Kidney tubule cell (primary cell): ENCODE measurements around the gene HJURP.

Experiments used
- DNase-seq: peaks from one replicate; pipeline ENCODE4 v3.0.0-alpha.2; 2018; ENCODE audit warnings: low spot score

Gene HJURP

DNA sequence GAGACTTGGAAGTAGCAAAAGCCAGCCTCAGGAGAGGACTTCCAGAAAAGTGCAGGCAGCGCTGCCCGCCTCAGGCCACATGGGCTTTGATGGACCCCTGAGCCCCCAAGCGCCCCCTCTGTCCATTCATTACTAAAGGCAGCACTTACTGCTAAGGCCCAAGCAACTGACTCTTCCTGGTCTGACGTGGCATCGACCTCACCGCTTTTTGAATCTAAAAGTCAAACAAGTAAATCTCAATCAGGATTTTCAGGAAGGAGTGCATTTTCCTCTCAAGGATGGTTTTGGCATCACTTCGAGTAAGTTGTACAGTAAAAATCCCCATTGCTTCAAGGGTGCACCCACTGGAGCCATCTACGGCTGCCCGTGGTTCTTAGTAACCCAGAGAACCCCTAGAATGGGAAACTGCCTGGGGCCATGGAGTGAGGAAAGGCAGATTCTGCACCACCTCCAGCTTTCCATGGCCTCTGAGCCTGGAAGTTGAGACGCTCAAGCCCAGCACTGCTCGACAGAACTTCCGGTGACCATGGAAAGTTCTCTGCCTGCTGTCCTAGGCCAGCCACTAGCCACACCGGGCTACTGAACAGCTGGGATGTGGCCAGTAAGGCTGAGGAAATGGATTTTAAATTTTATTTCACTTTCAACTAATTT lies 7.0 kb downstream of the HJURP start:
- DNase-seq = no peak

DNA sequence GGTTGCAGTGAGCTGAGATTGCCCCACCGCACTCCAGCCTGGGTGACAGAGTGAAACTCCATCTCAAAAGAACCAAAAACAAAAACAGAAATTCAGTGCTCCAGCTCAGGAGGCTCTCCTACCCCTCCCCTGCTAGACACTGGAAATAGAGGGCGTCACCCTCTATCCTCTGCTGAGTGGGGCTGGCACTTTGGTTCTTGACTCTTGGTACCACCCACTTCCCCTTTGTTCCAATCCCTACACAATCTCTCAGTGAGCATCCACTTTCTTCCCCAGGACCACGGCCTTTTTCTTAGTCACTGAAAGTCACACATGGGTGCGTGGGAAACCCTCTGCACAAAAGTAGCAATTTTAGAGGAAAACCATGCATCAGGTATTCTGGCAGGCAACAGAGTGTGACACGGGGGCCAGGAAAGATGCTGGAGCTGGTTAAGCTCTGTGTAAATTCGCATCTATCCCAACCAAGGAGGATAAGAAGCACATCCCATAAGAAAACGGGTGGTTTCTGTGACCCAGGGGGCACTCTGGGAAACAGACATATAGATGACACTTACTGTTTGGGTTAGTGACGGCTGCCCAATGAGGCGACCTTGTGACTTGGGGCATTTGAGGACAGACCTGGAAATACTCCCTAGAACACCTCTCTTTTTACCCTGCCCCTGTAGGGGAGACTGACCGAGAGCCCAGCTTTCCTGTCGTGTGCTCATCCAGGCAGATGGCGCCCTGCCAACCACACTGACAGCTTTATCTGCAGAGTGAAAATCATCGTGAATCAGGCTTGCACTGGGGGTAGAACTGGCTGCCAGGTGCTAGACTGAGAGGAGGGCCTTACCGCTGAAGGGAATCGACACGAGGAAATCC lies 7.7 kb downstream of the HJURP start:
- no peak for DNase-seq

DNA sequence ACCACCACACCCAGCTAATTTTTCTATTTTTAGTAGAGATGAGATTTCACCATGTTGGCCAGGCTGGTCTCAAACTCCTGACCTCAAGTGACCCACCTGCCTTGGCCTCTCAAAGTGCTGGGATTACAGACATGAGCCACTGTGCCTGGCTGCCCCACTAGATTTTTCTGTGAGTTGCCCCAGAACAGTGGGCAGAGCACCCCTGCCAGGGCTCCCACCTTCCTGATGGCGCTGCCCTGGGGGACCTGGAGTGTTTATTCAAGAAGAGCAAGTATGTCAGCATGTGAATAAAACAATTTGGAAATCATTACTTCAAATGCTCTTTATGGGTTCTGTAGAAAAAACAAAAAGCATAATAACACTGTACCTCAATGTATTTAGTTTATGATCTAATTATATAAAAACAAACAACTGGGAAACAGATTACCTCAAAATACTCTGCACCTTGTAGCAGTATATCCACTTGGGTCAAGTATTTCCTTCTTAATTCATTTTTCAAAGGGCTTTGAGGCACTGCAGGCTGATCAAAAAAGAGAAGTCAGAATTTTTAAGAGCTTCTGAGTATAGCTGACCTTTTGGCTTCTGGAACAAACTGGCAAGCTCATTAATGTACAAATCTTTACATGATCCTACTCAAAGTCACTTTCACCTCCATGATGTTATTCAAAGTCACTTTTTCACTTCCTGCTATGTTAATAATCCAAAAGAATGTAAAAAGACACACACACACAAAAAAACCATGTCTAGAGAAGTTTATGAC lies 8.9 kb downstream of the HJURP start:
- no peak for DNase-seq

DNA sequence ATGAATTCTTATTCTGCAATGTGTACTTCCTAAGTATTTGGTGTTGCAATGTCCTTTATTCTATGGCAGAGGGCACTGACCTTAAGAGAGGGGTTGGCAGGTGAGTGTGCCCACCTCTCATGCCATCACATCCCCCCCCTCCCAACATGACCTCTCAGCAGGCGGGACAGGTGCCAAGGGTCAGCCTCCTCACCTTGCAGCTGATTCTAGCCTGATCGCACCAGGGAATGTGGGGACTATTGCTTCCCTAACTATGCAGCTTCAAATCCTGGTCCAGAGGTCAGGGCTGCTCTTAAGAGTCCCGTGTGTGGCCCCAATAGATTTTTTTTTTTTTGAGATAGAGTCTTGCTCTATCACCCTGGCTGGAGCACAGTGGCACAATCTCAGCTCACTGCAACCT lies 9.5 kb downstream of the HJURP start:
- DNase-seq = no peak

DNA sequence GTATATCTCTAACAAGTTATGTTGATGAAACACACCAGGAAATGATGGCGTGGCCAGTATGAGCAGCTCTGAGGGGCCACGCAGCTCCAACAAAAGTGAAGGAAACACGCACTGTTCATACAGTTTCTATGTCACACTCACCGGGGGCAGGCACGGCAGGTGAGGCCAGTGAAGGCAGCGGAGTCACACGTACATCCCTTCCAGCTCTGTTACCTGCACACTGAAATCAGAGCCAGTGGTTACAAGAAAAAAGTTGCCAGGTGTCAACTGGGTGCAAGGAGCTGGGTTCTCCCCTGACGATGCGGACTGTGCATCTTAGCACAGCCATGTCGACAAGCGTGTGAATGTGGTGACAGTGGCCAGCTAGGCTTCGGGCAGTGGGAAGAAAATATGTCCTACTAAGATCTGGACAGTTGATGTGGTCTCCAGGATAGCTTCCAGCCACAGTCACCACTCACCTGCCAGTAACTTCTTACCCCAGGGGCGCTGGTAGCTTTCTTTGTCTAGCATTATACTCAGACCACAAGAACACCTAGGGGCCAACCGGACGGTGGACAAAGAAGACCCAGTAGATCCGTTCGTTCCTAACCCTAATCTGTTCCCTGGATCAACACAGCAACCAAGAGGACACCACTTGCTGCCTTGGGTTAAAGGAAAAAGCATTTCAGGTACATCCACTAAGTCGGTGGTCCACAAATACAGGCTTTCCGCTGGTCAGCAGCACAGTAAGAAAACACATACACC lies 10.1 kb downstream of the HJURP start:
- DNase-seq = no peak

DNA sequence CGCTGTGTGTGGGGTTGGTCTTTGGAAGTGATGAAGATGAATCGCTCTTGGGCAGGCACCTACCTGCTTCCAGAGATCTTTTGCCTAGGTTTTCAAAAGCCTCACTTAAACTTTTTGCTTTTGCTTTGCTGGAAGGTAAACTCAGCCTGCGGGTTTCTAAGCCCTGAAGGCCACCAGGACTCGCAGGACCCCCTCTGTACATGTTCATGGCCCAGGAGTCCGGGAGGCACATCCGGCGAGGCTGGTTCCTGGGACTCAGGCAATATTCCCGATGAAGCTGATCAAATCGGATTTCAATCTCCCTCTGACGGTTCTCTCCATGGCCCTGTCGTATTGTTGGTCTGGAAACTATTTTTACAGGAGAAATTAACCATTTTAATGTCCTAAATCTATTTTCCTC lies 13.2 kb downstream of the HJURP start:
- DNase-seq = no peak

DNA sequence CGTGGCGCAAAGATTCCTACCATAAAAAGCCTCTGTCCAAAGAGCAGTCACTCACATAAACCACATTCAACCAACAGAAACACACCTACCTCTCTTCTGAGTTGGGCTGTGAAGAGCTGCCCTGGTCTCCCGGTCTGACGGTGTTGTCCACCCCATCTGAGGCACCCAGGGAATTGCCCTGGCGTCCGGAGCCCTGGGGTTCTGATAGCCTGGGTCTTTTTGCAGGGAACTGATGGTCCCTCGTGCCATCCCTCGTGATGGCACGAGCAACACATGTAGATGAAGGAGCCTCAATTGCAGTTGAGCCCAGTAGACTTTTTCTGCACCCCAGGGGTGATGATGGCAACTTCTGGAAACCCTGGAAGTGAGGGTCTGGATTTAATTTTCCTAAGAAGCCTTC lies 13.8 kb downstream of the HJURP start:
- no peak for DNase-seq

DNA sequence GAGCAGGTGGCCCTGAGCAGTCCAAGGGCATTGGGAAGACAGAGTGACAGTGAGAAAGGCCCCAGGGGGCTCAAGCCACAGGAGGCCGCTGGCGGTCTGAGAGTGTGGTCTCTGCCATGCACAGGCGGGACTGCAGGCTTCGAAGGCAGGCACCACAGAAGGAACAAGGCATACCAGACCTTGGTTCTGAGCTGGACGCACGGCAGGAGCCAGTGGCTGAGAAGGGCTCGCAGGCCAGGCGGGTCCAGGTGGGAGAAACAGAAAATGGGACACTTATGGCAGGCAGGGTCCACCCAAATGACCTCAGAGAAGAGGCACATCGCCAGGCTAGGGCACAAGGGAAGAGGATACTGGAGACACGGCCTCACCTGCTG lies 14.9 kb downstream of the HJURP start:
- no peak for DNase-seq

DNA sequence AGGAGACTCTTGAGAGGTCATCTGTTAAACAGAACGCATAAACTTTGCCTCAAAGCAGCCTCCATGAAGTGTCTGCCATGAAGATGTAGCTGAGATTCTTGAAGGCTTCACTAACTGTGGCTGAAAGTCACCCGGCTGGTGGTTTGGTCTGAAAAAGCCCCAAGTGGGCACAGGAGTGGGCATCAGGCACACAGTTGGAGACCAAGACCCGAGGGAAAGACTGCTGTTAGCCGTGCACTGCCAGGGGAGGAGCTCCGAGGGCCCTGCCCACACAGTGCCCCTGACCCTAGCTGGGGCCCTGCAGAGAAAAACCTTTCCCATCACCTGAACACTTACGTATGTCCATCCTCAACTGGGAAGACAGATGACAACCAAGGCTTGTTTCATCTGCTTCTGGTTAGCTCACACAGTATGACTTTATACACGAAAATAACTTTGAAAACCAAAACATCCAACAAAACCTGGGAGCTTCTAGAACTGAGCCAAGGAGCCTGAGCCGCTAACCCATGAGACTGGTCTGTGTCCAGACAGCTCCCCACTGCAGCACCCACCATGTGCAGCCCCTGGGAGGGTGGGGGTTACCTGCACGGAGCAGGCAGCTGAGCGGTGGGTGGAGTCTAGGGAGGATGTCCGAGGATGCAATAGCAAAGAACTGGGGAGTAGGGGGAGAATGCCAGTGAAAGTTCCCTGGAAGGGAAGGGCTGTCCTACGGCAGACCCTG lies 15.4 kb downstream of the HJURP start:
- DNase-seq = no peak

DNA sequence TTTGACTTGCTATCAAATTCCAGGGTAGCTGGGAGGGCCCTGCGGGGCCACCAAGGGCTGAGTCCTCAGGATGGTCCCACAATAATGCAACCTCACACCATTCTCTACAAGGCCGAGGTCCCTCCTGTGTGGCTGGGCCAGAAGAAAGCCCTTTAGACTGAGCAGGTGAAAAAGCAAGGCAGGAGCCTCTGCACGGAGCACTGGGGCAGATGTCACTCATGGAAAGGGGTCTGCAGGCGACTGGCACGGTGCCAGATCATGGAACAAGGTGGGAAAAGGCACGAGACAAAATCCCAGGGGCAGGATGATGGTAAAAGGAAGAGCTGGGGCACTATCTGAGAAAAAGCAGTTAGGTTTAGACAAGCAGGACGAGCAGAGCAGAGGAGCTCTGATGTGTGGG lies 16.1 kb downstream of the HJURP start:
- DNase-seq = no peak

DNA sequence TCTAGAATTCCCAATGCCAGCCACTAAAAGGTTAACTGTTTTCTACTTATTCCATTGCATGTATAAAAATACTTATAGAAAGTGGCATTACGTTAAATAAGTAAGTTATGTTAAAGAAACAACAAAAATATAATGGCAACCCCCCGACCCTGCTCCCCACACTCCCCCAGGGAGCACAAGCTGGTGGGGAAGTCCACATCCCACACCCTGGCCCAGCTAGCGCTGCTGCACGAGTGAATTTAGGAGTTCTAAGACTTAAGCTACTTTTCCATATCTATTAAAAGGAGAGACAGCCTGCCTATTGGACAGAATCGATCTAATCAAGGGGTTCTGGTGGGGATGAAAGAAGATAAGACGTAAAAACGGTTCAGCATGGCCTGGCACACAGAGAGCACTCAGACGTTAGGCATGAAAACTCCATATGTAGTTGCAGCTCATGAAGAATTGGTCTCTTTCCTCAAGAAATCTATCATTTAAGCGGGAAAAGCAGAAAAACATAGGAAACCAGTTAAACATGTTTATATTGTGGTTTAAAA lies 16.6 kb downstream of the HJURP start:
- no peak for DNase-seq

DNA sequence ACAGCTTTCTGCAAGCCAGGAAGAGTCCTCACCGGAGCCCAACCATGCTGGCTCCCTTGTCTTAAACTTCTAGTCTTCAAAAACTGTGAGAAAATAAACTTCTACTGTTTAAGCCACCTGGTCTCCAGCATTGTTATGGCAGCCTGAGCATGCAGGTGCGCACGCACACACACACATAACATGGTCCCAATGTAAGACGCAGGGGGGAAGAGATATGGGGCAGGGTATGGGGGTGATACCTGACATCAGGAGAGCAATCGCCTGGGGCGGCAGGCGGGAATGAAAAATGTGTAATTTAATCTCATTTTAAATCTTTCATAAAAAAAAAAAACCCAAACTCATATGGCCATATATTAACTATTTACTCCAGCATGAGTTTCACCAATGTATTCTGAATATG lies 18.0 kb downstream of the HJURP start:
- DNase-seq = no peak

DNA sequence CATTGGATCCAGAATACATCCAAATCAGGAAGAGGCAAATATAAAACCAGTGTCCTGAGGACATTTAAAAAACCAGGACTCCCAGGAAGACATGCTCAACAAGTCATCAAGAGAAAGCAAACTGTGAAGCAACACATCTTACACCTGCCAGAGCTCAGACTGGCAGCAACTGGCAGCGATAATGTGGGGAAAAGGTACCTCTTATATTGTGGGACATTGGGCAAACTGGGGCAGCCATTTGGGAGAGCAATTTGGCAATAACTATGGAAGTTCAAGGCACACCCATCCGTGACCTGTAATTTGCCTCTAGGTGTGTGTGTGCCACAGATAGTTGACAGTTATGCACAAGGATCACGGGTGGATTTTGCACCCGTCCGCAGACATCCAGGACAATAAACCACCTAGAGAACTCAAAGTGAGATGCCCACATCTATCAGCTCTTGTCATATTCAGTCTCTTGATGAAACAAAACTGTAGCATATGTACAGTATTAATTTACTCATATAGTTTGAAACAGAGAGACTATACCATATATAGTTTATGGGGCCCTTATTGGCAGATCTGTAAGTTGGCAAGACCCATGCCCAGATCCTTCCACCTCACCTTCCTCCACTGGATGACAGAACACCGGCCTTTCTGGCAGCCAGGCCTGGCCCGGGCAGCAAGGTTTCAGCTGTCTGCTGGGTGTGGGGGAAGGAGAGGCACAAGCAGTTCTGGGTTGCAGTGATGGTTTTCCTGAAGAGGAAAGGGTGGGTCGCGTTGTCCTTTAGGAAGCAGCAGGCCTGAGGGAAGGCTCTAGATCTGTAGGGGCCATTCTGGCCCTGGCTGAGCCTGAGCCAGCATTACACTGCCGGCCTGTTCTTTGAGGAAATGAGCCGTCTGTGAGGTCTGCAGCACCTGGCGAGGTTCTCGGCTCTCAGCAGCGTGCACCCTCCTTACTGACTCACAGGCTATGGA lies 18.8 kb downstream of the HJURP start:
- no peak for DNase-seq

DNA sequence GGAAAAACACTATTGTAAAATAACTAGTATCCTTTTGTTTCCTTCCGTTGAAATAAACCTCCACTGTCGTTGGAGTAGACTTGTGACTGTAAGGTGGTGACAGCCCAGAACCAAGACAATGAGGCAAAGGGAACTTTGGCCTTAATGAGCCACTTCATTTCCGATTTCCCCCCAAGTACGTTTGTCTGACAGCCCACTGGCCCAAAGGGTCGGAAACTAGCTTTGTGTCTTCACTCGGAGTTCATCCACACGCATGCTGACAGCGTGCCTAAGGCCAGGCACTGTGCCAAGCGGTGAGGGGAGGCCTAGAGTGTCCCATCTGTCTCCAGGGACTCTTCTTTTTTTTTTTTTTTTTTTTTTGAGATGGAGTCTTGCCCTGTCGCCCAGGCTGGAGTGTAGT lies 21.0 kb downstream of the HJURP start:
- DNase-seq = no peak

DNA sequence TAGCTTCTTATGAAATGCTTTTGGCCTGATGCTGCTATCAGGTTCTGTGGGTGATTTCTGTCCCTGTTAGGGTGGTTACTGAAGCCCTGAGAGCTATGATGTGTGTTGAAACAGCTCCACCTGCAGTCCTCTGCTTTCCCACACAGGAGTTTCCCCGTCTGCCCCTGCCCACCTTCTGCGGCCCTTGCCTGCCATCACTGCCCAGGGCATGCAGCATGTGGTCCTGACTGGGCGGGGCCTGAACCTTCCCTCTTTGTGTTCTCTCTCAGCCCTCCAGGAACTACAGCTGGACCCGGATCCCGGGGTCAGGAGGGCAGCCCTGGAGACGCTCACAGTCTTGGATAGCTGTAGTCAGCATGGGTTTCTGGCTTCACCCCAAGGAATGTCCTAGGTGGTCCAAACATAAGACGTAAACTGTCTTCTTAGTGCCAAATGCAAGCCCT lies 21.4 kb downstream of the HJURP start:
- peak; percentile 69 for DNase-seq

DNA sequence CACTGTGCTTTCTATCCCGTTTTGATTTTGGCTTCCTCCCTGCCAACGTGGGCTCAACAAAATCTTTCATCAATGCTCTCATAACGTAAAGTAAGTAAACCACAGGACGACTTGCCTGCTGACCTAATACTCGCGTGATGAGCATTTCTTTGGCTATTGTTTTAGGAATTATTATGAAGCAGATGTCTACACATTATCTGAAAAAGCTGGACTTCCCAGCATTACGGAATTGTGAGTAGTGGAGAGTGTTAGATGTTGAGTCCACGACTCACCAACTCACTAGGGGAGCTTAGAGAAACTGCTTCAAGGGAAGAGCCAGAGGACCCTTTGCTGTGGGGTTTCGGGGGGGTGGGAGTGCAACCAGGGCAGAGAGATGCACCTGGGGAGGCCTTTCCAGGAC lies 21.9 kb downstream of the HJURP start:
- no peak for DNase-seq

DNA sequence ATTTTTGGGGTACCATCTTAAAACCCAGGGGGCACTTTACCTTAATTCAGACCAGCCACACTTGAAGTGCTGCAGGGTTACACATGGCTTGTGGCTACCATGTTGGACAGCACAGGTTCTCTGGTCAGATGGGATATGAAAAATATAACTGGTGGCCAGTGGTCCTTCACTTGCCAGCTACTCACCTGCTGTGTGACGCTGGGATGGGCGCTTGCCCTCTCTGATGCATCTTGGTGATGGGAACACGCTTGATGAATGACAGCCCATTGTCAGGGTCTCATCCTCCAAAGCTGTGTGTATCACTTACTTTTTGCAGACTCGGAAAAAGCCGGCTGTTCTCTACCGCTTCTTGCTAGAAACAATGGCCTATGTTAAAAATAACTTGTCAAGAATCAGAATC lies 22.5 kb downstream of the HJURP start:
- DNase-seq = no peak

DNA sequence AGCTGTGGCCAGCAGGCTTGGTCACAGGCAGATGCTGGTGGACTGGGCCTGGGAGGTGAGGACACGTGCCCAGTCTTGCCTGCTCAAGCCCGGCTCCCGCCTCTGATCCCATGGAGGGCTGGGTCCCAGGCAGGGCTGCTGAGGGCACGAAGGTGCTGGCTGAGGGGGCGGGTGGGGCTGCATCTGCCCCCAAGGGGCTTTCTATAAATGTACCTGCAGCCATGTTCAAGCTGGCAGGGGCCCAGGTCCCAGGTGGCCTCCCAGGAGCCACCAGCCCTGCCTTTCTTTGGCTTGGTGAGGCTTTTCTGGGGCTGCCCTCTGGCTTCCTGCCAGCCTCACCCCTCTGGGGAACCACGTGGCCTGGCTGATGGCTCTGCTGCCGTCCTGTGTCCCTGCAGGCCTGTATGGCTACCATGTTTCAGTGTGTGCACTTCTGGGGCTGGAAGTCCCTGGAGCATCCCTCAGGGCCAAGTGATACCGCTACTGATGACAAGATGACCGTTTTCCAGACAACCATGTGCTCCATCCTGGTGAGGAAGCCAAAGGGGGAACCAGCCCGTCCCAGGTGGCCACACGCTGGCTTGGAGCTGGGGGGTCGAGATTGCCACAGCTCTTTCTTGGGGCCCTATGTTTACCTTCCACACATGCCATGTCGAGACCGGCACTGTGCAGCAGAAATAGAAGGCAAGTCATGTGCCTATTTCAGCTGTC lies 23.2 kb downstream of the HJURP start:
- DNase-seq = no peak

DNA sequence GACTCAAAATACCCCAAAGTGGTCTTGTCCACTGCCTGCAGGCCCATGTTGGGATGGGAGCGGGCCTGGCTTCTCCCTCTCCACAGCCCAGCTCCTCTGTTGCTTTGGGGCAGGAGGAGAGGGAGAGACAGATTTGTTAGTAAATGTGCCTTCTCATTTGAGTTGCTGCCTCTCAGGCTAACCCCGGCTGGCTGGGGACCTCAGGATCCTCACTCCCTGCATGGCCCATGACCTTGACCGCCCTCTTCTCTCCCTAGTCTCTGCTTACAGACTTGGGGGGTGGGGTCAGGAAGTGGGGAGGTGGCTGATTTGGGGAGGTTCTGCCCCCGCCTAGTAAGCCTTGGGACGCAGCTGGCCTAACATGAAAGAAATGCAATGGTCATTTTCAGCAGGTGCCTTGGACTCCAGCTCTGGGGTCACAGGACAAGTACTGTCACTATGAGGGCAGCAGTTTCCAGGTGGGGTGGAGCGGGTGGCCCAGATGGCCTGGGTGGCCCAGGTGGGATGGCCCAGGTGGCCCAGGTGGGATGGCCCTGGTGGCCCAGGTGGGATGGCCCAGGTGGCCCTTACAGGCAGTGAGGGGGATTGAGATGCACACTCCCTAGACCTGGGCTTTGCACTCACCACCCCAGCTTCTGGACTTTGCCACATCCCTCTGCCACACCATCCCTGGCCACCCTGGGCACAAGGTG lies 24.1 kb downstream of the HJURP start:
- DNase-seq = no peak
